Liver (tissue), 3 donors: ENCODE data around the gene LIX1L.

Source experiments
- EGR1 ChIP-seq, 2 donors: IDR thresholded peaks; 2 replicates each; pipeline ENCODE4 v1.6.1; 2016 to 2018; ENCODE audit warnings: antibody characterized with exemption in 2 of 2, low read depth in 2 of 2
- FOXA2 ChIP-seq: IDR thresholded peaks from 2 replicates; pipeline ENCODE4 v1.6.1; 2016; ENCODE audit warnings: antibody characterized with exemption
- GABPA ChIP-seq, 2 donors: IDR thresholded peaks in 1 of 2; conservative IDR thresholded peaks in 1 of 2; 2 replicates each; pipeline ENCODE4 v1.6.1; 2016; ENCODE audit warnings: antibody characterized with exemption in 2 of 2, mild to moderate bottlenecking in 1 of 2, moderate library complexity in 1 of 2
- HNF4A ChIP-seq, 2 donors: conservative IDR thresholded peaks; 2 replicates each; pipeline ENCODE4 v1.6.1; 2016; ENCODE audit warnings: antibody characterized with exemption in 2 of 2, mild to moderate bottlenecking in 2 of 2
- HNF4G ChIP-seq: IDR thresholded peaks from 2 replicates; pipeline ENCODE4 v1.6.1; 2016; ENCODE audit warnings: antibody characterized with exemption
- JUND ChIP-seq, 2 donors: IDR thresholded peaks; 2 replicates each; pipeline ENCODE4 v1.6.1; 2016; ENCODE audit warnings: antibody characterized with exemption in 2 of 2
- RXRA ChIP-seq, 2 donors: IDR thresholded peaks; 2 replicates each; pipeline ENCODE4 v1.6.1; 2017 to 2018; ENCODE audit warnings: antibody characterized with exemption in 2 of 2, mild to moderate bottlenecking in 1 of 2
- SP1 ChIP-seq: IDR thresholded peaks from 2 replicates; pipeline ENCODE4 v1.6.1; 2018; ENCODE audit warnings: antibody characterized with exemption, mild to moderate bottlenecking
- TAF1 ChIP-seq: conservative IDR thresholded peaks from 2 replicates; pipeline ENCODE4 v1.6.1; 2016; ENCODE audit warnings: antibody characterized with exemption, mild to moderate bottlenecking
- YY1 ChIP-seq: IDR thresholded peaks from 2 replicates; pipeline ENCODE4 v1.6.1; 2016; ENCODE audit warnings: antibody characterized with exemption, mild to moderate bottlenecking
- TF ChIP-seq, protein P1 (sequence below): fragments of 150-350 bp; IDR thresholded peaks from 2 replicates; pipeline ENCODE4 v1.5.1; 2017; ENCODE audit warnings: improper control_type of control experiment, low read depth, low read length; ENCODE audit not compliant: missing input control
- TF ChIP-seq, protein P2 (sequence below): IDR thresholded peaks from 2 replicates; pipeline ENCODE4 v1.6.1; 2016; ENCODE audit warnings: antibody characterized with exemption
- TF ChIP-seq, protein P3 (sequence below): IDR thresholded peaks from 2 replicates; pipeline ENCODE4 v1.6.1; 2016; ENCODE audit warnings: antibody characterized with exemption, mild to moderate bottlenecking
- TF ChIP-seq, protein P4 (sequence below): IDR thresholded peaks from 2 replicates; pipeline ENCODE4 v1.6.1; 2016; ENCODE audit warnings: antibody characterized with exemption
- donor health status: healthy.
- donor health status: healthy.

DNA sequence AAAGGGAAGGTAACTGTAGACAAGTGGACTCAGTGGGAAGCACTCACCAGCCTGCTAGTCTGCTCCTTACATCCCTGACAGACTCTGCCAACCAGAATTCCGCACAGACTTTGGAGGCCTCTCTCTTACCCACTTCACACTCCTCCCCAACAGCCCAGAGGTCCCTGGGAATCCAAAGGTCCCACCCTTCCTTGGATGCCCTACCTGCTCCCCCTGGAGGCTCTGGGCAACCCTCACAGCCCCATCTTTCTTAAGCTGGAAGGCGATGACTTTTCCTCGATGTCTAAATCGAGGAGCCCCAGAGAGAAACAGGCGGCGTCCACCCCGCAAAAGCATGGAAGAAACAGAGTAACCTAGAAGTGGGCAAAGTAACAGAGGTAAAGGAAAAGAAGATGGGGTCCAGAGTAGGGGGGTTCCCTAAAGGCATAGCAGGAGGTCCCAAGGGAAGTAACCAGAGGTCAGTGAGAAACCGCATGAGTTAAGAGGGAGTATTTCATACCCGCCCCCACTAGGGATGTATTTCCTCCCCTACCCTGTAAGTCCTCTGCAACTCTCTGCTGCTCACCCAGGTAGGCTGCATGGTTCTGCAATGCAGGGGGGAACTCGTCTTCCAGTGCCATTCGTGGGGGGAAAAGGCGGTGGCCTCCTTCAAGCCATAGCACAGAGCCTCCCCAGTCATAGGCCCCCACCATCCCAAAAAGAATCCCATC lies 56.4 kb downstream of the LIX1L start:
- TF ChIP-seq RXRA (IDR thresholded peaks at IDR 0.05) (no peak), TAF1 (no peak), EGR1 (IDR thresholded peaks at IDR 0.05; ENCODE audit: low read depth in 2 of 2) (no peak), JUND (IDR thresholded peaks at IDR 0.05) (no peak), FOXA2 (no peak), HNF4A (conservative IDR thresholded peaks at IDR 0.05) (no peak), SP1 (no peak), HNF4G (no peak), YY1 (no peak), GABPA (IDR thresholded peaks at IDR 0.05 in 1 of 2, conservative IDR thresholded peaks at IDR 0.05 in 1 of 2) (no peak)
- TF ChIP-seq, protein P1, sequence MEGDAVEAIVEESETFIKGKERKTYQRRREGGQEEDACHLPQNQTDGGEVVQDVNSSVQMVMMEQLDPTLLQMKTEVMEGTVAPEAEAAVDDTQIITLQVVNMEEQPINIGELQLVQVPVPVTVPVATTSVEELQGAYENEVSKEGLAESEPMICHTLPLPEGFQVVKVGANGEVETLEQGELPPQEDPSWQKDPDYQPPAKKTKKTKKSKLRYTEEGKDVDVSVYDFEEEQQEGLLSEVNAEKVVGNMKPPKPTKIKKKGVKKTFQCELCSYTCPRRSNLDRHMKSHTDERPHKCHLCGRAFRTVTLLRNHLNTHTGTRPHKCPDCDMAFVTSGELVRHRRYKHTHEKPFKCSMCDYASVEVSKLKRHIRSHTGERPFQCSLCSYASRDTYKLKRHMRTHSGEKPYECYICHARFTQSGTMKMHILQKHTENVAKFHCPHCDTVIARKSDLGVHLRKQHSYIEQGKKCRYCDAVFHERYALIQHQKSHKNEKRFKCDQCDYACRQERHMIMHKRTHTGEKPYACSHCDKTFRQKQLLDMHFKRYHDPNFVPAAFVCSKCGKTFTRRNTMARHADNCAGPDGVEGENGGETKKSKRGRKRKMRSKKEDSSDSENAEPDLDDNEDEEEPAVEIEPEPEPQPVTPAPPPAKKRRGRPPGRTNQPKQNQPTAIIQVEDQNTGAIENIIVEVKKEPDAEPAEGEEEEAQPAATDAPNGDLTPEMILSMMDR = no peak
- TF ChIP-seq, protein P2, sequence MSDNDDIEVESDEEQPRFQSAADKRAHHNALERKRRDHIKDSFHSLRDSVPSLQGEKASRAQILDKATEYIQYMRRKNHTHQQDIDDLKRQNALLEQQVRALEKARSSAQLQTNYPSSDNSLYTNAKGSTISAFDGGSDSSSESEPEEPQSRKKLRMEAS = no peak
- TF ChIP-seq, protein P3, sequence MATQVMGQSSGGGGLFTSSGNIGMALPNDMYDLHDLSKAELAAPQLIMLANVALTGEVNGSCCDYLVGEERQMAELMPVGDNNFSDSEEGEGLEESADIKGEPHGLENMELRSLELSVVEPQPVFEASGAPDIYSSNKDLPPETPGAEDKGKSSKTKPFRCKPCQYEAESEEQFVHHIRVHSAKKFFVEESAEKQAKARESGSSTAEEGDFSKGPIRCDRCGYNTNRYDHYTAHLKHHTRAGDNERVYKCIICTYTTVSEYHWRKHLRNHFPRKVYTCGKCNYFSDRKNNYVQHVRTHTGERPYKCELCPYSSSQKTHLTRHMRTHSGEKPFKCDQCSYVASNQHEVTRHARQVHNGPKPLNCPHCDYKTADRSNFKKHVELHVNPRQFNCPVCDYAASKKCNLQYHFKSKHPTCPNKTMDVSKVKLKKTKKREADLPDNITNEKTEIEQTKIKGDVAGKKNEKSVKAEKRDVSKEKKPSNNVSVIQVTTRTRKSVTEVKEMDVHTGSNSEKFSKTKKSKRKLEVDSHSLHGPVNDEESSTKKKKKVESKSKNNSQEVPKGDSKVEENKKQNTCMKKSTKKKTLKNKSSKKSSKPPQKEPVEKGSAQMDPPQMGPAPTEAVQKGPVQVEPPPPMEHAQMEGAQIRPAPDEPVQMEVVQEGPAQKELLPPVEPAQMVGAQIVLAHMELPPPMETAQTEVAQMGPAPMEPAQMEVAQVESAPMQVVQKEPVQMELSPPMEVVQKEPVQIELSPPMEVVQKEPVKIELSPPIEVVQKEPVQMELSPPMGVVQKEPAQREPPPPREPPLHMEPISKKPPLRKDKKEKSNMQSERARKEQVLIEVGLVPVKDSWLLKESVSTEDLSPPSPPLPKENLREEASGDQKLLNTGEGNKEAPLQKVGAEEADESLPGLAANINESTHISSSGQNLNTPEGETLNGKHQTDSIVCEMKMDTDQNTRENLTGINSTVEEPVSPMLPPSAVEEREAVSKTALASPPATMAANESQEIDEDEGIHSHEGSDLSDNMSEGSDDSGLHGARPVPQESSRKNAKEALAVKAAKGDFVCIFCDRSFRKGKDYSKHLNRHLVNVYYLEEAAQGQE = no peak
- TF ChIP-seq, protein P4, sequence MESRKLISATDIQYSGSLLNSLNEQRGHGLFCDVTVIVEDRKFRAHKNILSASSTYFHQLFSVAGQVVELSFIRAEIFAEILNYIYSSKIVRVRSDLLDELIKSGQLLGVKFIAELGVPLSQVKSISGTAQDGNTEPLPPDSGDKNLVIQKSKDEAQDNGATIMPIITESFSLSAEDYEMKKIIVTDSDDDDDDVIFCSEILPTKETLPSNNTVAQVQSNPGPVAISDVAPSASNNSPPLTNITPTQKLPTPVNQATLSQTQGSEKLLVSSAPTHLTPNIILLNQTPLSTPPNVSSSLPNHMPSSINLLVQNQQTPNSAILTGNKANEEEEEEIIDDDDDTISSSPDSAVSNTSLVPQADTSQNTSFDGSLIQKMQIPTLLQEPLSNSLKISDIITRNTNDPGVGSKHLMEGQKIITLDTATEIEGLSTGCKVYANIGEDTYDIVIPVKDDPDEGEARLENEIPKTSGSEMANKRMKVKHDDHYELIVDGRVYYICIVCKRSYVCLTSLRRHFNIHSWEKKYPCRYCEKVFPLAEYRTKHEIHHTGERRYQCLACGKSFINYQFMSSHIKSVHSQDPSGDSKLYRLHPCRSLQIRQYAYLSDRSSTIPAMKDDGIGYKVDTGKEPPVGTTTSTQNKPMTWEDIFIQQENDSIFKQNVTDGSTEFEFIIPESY = no peak
